HG02870 (cell line): ENCODE data around the gene TNS4.

Experiments used
- ATAC-seq: cut with Tn5 transposase; IDR thresholded peaks from one replicate; pipeline ENCODE4 v1.9.1; 2021; ENCODE audit warnings: mild to moderate bottlenecking, moderate library complexity; ENCODE audit not compliant: unreplicated experiment

The TNS4 gene

DNA sequence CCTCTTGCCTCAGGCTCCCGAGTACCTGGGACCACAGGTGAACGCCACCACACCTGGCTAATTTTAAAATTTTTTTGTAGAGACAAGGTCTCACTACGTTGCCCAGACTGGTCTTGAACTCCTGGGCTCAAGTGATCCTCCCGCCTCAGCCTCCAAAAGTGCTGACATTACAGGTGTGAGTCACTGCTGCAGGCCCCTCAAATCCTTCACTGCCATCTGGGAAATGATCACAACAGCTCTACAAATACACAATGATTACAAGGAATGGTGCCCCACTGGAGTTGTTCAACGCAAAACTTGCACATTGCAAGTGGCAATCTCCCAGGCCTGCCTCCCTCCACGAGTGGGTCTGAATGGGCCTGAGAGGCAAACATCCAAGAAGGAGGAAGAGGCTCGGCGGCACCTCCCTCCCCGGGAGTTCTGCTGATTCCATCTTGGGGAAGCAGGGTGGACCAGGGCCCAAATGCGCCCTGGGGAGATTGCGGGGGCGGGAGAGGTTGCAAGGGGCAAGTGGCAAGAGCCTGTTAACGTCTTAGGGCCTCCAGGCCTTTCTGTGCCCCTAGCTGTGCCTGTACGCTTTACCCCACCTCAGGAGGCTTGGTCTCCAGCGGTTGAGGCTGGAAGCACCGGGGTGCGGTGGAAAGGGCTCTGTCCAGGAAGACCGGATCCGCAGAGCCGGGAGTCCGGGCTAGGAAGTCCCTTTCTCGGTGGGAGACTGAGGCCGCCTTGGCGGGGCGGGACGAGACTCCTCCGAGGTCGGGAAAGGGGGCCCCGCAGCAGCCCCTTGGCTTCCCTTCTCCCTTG, 58.8 kb downstream of the TNS4 start:
- no peak for ATAC-seq

DNA sequence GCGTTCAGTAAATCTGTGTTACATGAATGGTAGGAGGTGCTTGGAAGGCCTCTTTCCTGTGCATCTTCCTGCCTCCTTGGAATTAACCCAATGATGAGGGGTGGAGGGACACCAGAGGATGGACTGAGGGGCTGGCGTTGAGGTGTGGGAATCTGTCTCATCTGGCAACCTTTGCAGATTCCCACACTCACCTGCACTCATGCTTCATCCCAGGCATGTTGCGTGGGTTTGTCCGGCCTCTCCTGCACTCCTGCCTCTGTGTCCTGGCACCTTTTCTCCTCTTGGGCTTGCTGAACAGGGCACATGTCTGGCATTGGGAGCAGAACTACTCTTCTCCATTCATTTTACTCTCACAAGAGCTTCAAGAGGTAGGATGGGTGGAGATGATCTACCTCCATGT, 61.3 kb downstream of the TNS4 start:
- no peak for ATAC-seq

- ATAC-seq: no peak
Measured at GRCh38 chr17:40437095-40437732, 64.2 kb downstream of the TNS4 start.

GRCh38 chr17:40436636-40437035, 64.8 kb downstream of the TNS4 start:
- no peak for ATAC-seq

GRCh38 chr17:40433551-40434415, 67.6 kb downstream of the TNS4 start:
- no peak for ATAC-seq

GRCh38 chr17:40432864-40433528, 68.4 kb downstream of the TNS4 start:
- ATAC-seq: no peak

DNA sequence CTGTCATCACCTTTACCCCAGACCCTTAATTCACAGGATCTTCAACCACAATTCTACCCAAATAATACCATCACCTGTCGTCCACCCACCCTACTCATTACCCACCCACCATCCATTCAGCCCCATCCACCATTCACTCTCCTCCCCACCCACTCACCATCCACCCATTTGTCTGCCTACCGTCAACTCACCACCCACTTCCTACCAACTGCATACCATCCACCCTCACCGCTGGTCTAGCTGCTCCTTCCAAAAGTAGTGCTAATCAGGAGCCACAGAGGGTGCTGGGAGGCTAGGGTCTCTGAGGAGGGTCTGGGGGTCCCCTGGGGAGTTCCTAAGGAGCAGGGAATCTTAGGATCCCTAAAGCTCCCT, 70.2 kb downstream of the TNS4 start:
- ATAC-seq: no peak

- no peak for ATAC-seq
Measured at GRCh38 chr17:40430272-40431230, 70.9 kb downstream of the TNS4 start.

DNA sequence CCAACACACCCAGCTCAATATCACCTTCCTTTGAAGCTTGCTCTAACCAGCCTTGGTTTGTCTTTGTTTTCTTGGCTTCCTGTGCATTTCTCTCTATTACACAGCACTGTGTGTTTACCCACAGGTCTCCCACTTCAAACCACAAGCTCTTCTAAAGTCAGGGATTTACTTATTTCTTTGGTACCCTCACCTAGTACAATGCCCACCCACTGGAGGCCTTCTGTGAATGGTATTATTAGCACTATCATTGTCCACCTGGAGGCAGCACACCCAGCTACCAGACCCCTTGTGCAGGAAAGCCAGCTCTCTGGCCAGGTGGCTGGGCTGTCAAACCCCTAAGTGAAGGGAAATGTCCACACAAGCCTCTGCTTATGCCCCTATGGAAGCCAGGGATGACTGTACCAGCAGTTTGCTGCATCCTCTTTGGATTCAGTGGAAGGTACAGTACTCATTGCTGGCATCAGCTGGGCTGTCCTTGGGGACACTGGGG, 74.4 kb downstream of the TNS4 start:
- ATAC-seq: no peak
